H9 (cell line): ENCODE data around the gene DCDC2C. TPM values are rescaled to one million over a fixed set of nuclear protein-coding genes. Genes with fewer than 3 reads are reported as not detected.

Source experiments
- DNase-seq: peaks from one replicate; pipeline ENCODE4 v3.0.0-alpha.2; 2017
- H2AFZ ChIP-seq: one replicate; pipeline ENCODE4 v1.6.1; 2013; ENCODE audit warnings: mild to moderate bottlenecking, low read length, control low read depth, moderate library complexity
- H2AK5ac ChIP-seq: 2 replicates; pipeline ENCODE4 v1.6.1; 2013; ENCODE audit warnings: low read length, control low read depth, mixed read lengths; ENCODE audit not compliant: insufficient read length
- H2BK120ac ChIP-seq: one replicate; pipeline ENCODE4 v1.6.1; 2013; ENCODE audit warnings: low read depth, mild to moderate bottlenecking, low read length, control low read depth, inconsistent platforms; ENCODE audit not compliant: poor library complexity, severe bottlenecking
- H2BK12ac ChIP-seq: 2 replicates; pipeline ENCODE4 v1.6.1; 2013; ENCODE audit warnings: low read length, control low read depth, mixed read lengths, low read depth; ENCODE audit not compliant: insufficient read length
- H2BK15ac ChIP-seq: 2 replicates; pipeline ENCODE4 v1.6.1; 2013; ENCODE audit warnings: low read depth, low read length, control low read depth
- H2BK20ac ChIP-seq: one replicate; pipeline ENCODE4 v1.6.1; 2013; ENCODE audit warnings: low read depth, mild to moderate bottlenecking, low read length, control low read depth, inconsistent platforms; ENCODE audit not compliant: poor library complexity, severe bottlenecking
- H2BK5ac ChIP-seq: 2 replicates; pipeline ENCODE4 v1.6.1; 2013; ENCODE audit warnings: low read length, control low read depth, mixed read lengths; ENCODE audit not compliant: insufficient read length
- H3K14ac ChIP-seq: 2 replicates; pipeline ENCODE4 v1.6.1; 2013; ENCODE audit warnings: low read length, control low read depth; ENCODE audit not compliant: insufficient read depth
- H3K18ac ChIP-seq: 2 replicates; pipeline ENCODE4 v1.6.1; 2013; ENCODE audit warnings: low read depth, mild to moderate bottlenecking, mixed read lengths, low read length, control low read depth; ENCODE audit not compliant: insufficient read length
- H3K23ac ChIP-seq: 2 replicates; pipeline ENCODE4 v1.6.1; 2013; ENCODE audit warnings: low read length, control low read depth, mixed read lengths, low read depth; ENCODE audit not compliant: insufficient read length
- H3K23me2 ChIP-seq: 2 replicates; pipeline ENCODE4 v1.6.1; 2013; ENCODE audit warnings: low read depth, mild to moderate bottlenecking, mixed read lengths, low read length, control low read depth; ENCODE audit not compliant: insufficient read length, poor library complexity, severe bottlenecking
- H3K27ac ChIP-seq: 2 replicates; pipeline ENCODE4 v1.5.1; 2013; ENCODE audit warnings: low read length, control low read depth, mixed read lengths, low read depth; ENCODE audit not compliant: insufficient read length
- H3K27me3 ChIP-seq: 2 replicates; pipeline ENCODE4 v1.6.1; 2013; ENCODE audit warnings: low read length, control low read depth, inconsistent platforms; ENCODE audit not compliant: insufficient read depth
- H3K4ac ChIP-seq: 2 replicates; pipeline ENCODE4 v1.6.1; 2013; ENCODE audit warnings: low read depth, mild to moderate bottlenecking, control low read depth, inconsistent platforms, low read length, moderate library complexity
- H3K4me1 ChIP-seq: 2 replicates; pipeline ENCODE4 v1.6.1; 2013; ENCODE audit warnings: low read length, control low read depth, inconsistent platforms; ENCODE audit not compliant: insufficient read depth
- H3K4me2 ChIP-seq: 2 replicates; pipeline ENCODE4 v1.6.1; 2013; ENCODE audit warnings: low read length, control low read depth, mixed read lengths; ENCODE audit not compliant: insufficient read length, insufficient read depth
- H3K56ac ChIP-seq: 2 replicates; pipeline ENCODE4 v1.6.1; 2013; ENCODE audit warnings: low read depth, mild to moderate bottlenecking, mixed read lengths, low read length, control low read depth; ENCODE audit not compliant: insufficient read length
- H3K79me1 ChIP-seq: 2 replicates; pipeline ENCODE4 v1.6.1; 2013; ENCODE audit warnings: low read depth, mild to moderate bottlenecking, moderate library complexity, low read length, control low read depth, inconsistent platforms; ENCODE audit not compliant: insufficient read depth, poor library complexity, severe bottlenecking
- H3K79me2 ChIP-seq: 2 replicates; pipeline ENCODE4 v1.6.1; 2013; ENCODE audit warnings: low read length, control low read depth, inconsistent platforms; ENCODE audit not compliant: insufficient read depth
- H3K9ac ChIP-seq: 2 replicates; pipeline ENCODE4 v1.6.1; 2013; ENCODE audit warnings: low read length, control low read depth, mixed read lengths; ENCODE audit not compliant: insufficient read length; ENCODE audit errors: extremely low read depth
- H3K9me3 ChIP-seq: one replicate; pipeline ENCODE4 v1.6.1; 2013; ENCODE audit warnings: low read depth, low read length, inconsistent platforms; ENCODE audit not compliant: control insufficient read depth
- H3T11ph ChIP-seq: one replicate; pipeline ENCODE4 v1.6.1; 2013; ENCODE audit warnings: mild to moderate bottlenecking, low read length, control low read depth, inconsistent platforms
- H4K20me1 ChIP-seq: one replicate; pipeline ENCODE4 v1.6.1; 2013; ENCODE audit not compliant: control insufficient read depth, insufficient read length, insufficient read depth
- H4K5ac ChIP-seq: 2 replicates; pipeline ENCODE4 v1.6.1; 2013; ENCODE audit warnings: low read depth, mild to moderate bottlenecking, mixed read lengths, low read length, control low read depth; ENCODE audit not compliant: insufficient read length
- H4K8ac ChIP-seq: replicated peaks from 2 replicates; pipeline ENCODE4 v1.6.1; 2013; ENCODE audit warnings: low read length, control low read depth, mixed read lengths, low read depth; ENCODE audit not compliant: insufficient read length
- H4K91ac ChIP-seq: 2 replicates; pipeline ENCODE4 v1.6.1; 2013; ENCODE audit warnings: low read depth, mild to moderate bottlenecking, moderate library complexity, mixed read lengths, low read length, control low read depth; ENCODE audit not compliant: insufficient read length
- H3K27ac Mint-ChIP-seq, 3 experiments: 2 replicates in 2 of 3; 3 replicates in 1 of 3; pipeline ENCODE4 v1.8.0; 2020 to 2021; ENCODE audit warnings: mixed read lengths in 3 of 3, mild to moderate bottlenecking in 1 of 3, moderate library complexity in 1 of 3
- H3K27me3 Mint-ChIP-seq: 2 replicates; pipeline ENCODE4 v1.8.0; 2021; ENCODE audit warnings: low read depth, mild to moderate bottlenecking, moderate library complexity, mixed read lengths
- H3K36me3 Mint-ChIP-seq, 3 experiments: 2 replicates in 2 of 3; 3 replicates in 1 of 3; pipeline ENCODE4 v1.8.0; 2020 to 2021; ENCODE audit warnings: low read depth in 3 of 3, mixed read lengths in 3 of 3; ENCODE audit not compliant: insufficient read depth in 1 of 3
- H3K4me1 Mint-ChIP-seq, 2 experiments: 2 replicates each; pipeline ENCODE4 v1.8.0; 2020; ENCODE audit warnings: mixed read lengths in 2 of 2
- H3K4me3 Mint-ChIP-seq, 2 experiments: 2 replicates in 1 of 2; 3 replicates in 1 of 2; pipeline ENCODE4 v1.8.0; 2020 to 2021; ENCODE audit warnings: mild to moderate bottlenecking in 2 of 2, mixed read lengths in 2 of 2, moderate library complexity in 1 of 2
- H3K9me3 Mint-ChIP-seq, 2 experiments: 2 replicates in 1 of 2; 3 replicates in 1 of 2; pipeline ENCODE4 v1.8.0; 2020; ENCODE audit warnings: mild to moderate bottlenecking in 2 of 2, mixed read lengths in 2 of 2, moderate library complexity in 1 of 2
- WGBS: extraction: QIAGEN DNeasy Blood & Tissue Kit; methylation state at CpG from one replicate; pipeline ENCODE4 v1.1.7; 2013; ENCODE audit warnings: missing lambda C conversion rate, low lambda C conversion rate, mixed read lengths; ENCODE audit not compliant: insufficient read length; ENCODE audit errors: extremely low coverage; 5-methylcytosine and 5-hydroxymethylcytosine counted together
- total RNA-seq: library from RNA; stranded (reverse); gene quantifications from 2 replicates; pipeline ENCODE4 v1.2.1, GENCODE V29; 2021
- TF ChIP-seq, protein P1 (sequence below): fragments of 200-600 bp; sonication (generic); conservative IDR thresholded peaks from 3 replicates; pipeline ENCODE4 v1.8.0; 2021; ENCODE audit warnings: antibody characterized with exemption, mild to moderate bottlenecking

The DCDC2C gene
- total RNA-seq, 1 experiment from 2014 or later, result not detected

DNA sequence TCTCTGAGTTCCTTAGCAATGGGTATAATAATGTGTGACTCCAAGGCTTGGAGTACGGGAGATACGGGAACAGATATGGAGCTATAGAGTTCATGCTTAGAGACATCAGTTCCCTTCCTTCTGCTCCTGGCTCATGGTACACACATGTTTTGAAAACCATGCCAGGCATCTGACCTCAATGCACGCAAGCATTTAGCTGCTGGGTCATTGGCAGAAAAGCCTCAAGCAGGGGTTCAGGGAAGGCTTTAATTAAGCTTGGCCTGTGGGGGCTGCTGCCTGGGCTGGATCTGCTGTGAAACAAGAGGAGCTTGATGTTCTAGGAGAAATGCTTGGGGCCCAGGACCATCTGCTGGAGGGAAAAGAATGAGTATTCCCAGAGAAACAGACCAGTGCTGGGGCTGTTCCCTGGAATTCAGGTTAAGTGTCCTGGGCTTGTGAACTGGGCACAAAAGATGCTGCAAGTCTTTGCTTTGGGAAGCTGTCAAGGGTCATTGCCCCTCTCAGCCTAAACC, 42.2 kb upstream of the DCDC2C start:
- Histone ChIP-seq H3K9me3 (no peaks in the 10 kb centered on the region), H2AK5ac (no peak overlapping the region), H4K8ac (no peak overlapping the region), H2BK20ac (no peak overlapping the region), H2BK5ac (no peak overlapping the region), H3K14ac (no peak overlapping the region), H3K4ac (no peak overlapping the region), H3K27ac (no peak overlapping the region), H3T11ph (no peak overlapping the region), H4K20me1 (no peaks in the 10 kb centered on the region), H3K9ac (no peak overlapping the region), H2BK12ac (no peak overlapping the region), H2BK120ac (no peak overlapping the region), H4K91ac (no peak overlapping the region), H3K23ac (no peak overlapping the region), H2AFZ (no peak overlapping the region), H3K18ac (no peak overlapping the region), H3K4me1 (no peaks in the 10 kb centered on the region; the same call in 1 of the 2 replicates), H3K27me3 (no peaks in the 10 kb centered on the region), H3K56ac (no peak overlapping the region), H3K23me2 (no peaks in the 10 kb centered on the region), H2BK15ac (no peak overlapping the region), H3K79me2 (no peaks in the 10 kb centered on the region), H3K4me2 (no peak overlapping the region), H4K5ac (no peak overlapping the region), H3K79me1 (no peaks in the 10 kb centered on the region)
- TF ChIP-seq, protein P1, sequence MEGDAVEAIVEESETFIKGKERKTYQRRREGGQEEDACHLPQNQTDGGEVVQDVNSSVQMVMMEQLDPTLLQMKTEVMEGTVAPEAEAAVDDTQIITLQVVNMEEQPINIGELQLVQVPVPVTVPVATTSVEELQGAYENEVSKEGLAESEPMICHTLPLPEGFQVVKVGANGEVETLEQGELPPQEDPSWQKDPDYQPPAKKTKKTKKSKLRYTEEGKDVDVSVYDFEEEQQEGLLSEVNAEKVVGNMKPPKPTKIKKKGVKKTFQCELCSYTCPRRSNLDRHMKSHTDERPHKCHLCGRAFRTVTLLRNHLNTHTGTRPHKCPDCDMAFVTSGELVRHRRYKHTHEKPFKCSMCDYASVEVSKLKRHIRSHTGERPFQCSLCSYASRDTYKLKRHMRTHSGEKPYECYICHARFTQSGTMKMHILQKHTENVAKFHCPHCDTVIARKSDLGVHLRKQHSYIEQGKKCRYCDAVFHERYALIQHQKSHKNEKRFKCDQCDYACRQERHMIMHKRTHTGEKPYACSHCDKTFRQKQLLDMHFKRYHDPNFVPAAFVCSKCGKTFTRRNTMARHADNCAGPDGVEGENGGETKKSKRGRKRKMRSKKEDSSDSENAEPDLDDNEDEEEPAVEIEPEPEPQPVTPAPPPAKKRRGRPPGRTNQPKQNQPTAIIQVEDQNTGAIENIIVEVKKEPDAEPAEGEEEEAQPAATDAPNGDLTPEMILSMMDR, result no peak
- peaks cover 3% of the 10 kb centered on the region for H3K27me3 Mint-ChIP-seq
- no peak overlapping the region for H3K27ac Mint-ChIP-seq
- no peaks in the 10 kb centered on the region; a peak in 2 of 7 replicates for H3K36me3 Mint-ChIP-seq
- DNase-seq, result no peak
- no peaks in the 10 kb centered on the region; a peak in 2 of 5 replicates for H3K9me3 Mint-ChIP-seq
- whole genome bisulfite sequencing, result no CpG with 5 or more reads among the region's 3 CpGs
- H3K4me1 Mint-ChIP-seq, result peaks cover 23 to 29% of the 10 kb centered on the region in 2 experiments
- no peak overlapping the region for H3K4me3 Mint-ChIP-seq
